Pancreas (tissue), 10 donors: ENCODE results near the gene GPR183. TPM values are rescaled to one million over a fixed set of nuclear protein-coding genes. Genes with fewer than 3 reads are reported as not detected.
A peak's percentile ranks its signal among the peaks of the same experiment; 100 is the strongest.

Source experiments
- ATAC-seq, 4 donors: fragments of 200-7000 bp; cut with Tn5 transposase; one replicate each; pipeline versions ENCODE4 v1.8.0 to v1.9.1; 2020; ENCODE audit warnings: mild to moderate bottlenecking in 4 of 4, moderate library complexity in 4 of 4
- DNase-seq, 6 donors: peaks; one replicate each; pipeline ENCODE4 v3.0.0-alpha.2; 2020
- FAIRE-seq: peaks from 2 replicates; lab custom pipeline; 2012; peaks lifted over from hg19 to GRCh38; lab: Jason Lieb, UNC
- H3K27ac ChIP-seq, 4 donors: fragments of 200-600 bp; sonication (generic); 1 replicate in 3 of 4; 2 replicates in 1 of 4; pipeline versions ENCODE4 v1.5.0 to v1.8.0; 2020
- H3K27me3 ChIP-seq, 4 donors: fragments of 200-600 bp; one replicate each; pipeline ENCODE4 v1.8.0; 2021
- H3K36me3 ChIP-seq, 3 donors: fragments of 200-600 bp; sonication (generic) in 1 of 3; one replicate each; pipeline versions ENCODE4 v1.5.0 to v1.8.0; 2020 to 2021
- H3K4me1 ChIP-seq, 3 donors: fragments of 200-600 bp; one replicate each; pipeline ENCODE4 v1.8.0; 2021
- H3K4me3 ChIP-seq, 4 donors: fragments of 200-600 bp; sonication (generic) in 2 of 4; one replicate each; pipeline versions ENCODE4 v1.5.0 to v1.8.0; 2020 to 2021
- H3K9me3 ChIP-seq, 4 donors: fragments of 200-600 bp; one replicate each; pipeline ENCODE4 v1.8.0; 2021
- CTCF ChIP-seq, 4 donors: fragments of 200-600 bp; sonication (generic) in 3 of 4; IDR thresholded peaks; one replicate each; pipeline versions ENCODE4 v1.5.0 to v1.8.0; 2021; ENCODE audit warnings: antibody characterized with exemption in 4 of 4
- WGBS, 2 donors: extraction: QIAGEN DNeasy Blood & Tissue Kit; methylation state at CpG; one replicate each; pipeline ENCODE4 v1.1.7; 2013; 5-methylcytosine and 5-hydroxymethylcytosine counted together
- intact Hi-C, 3 donors: fragments of 100-400 bp; cut with DNase I; formaldehyde crosslinking; loops; one replicate each; pipeline versions ENCODE4 v1.11.1 to v1.14.2; 2022
- polyA plus RNA-seq, 2 donors: library from polyadenylated mRNA; stranded (reverse); fragments of 200-250 nt; gene quantifications; one replicate each; pipeline ENCODE4 v1.2.3, GENCODE V29; 2013
- total RNA-seq, 6 donors: library from RNA; stranded (reverse); fragmentation: NEBNext Ultra II Directional in 4 of 6; extraction: Animal tissue kit (Norgen Biotek cat#: 25700) in 4 of 6; gene quantifications; one replicate each; pipeline versions ENCODE4 v1.2.1 to v1.2.4, GENCODE V29; 2021 to 2023
- donor health status: healthy with polysubstance abuse.
- donor health status: DM: no; HTN: no; CAD: no; lungs with moderate emphysema.
- donor health status: DM: no; HTN: no; CAD: no.
- donor health status: control.
- donor health status: control.
- donor health status: Bipolar disorder and iron deficiency.
- donor health status: DM: yes; HTN: yes; CAD: no.
- donor health status: DM: no; HTN: no; CAD: no.
- donor health status: DM: no; HTN: no; CAD: no.
- donor health status: DM: yes; HTN: yes; CAD: no.

The GPR183 gene
- 1 to 10 TPM in 3 of 6 donors, under 1 TPM in 3; 0.23 to 3.5 (median 1.1) TPM for total RNA-seq
- polyA plus RNA-seq = 1 to 10 TPM in 1 of 2 donors, under 1 TPM in 1; 0.61 to 1.2 TPM

GRCh38 chr13:99307247-99307646 lies at the start of gene GPR183:
Gene GPR183 (minus strand): TSS chr13:99307399. CDS start chr13:99296145, 11,254 bp downstream.
- no peak for DNase-seq
- peak within 1 kb of the TSS in 1 of 4 donors; percentile 15 for H3K4me3 ChIP-seq
- FAIRE-seq = peak; percentile 92
- WGBS, 2 donors = 29 to 30% methylated on average over 4 of the region's 4 CpGs
- no peaks in the 10 kb centered on the region for H3K9me3 ChIP-seq
- no peaks in the 10 kb centered on the region for H3K36me3 ChIP-seq
- intact Hi-C loops = no loop called here
- H3K4me1 ChIP-seq = no peaks in the 10 kb centered on the region
- peak; percentile 70 to 79 (median 74) for ATAC-seq
- no peaks in the 10 kb centered on the region for H3K27me3 ChIP-seq
- peak within 1 kb of the TSS in 2 of 4 donors; percentile 6 to 35 for H3K27ac ChIP-seq
- no peak for TF ChIP-seq CTCF (IDR thresholded peaks at IDR 0.05)

- WGBS, 2 donors = 82 to 83% methylated on average over 10 of the region's 10 CpGs
- DNase-seq = no peak
These were observed 49.3 kb upstream of the GPR183 start for GRCh38 chr13:99356262-99357091.

GRCh38 chr13:99356012-99356261 lies 48.7 kb upstream of the GPR183 start:
- Histone ChIP-seq H3K36me3 (peaks cover 0 to 5% (median 0%) of the 10 kb centered on the region in 3 donors), H3K4me1 (no peaks in the 10 kb centered on the region), H3K9me3 (no peaks in the 10 kb centered on the region), H3K27ac (peak overlapping the region in 2 of 4 donors; percentile 26 to 55), H3K27me3 (no peaks in the 10 kb centered on the region), H3K4me3 (no peak overlapping the region)
- no peak for ATAC-seq
- no peak for DNase-seq
- no peak for TF ChIP-seq CTCF (IDR thresholded peaks at IDR 0.05)
- FAIRE-seq = no peak
- intact Hi-C loops = no loop called here
- WGBS, 2 donors = 50 to 60% methylated on average over 1 of the region's 1 CpG

More at GRCh38 chr13:99356262-99357091, 49.3 kb upstream of the GPR183 start:
- no peak overlapping the region for H3K4me3 ChIP-seq
- H3K36me3 ChIP-seq = peaks cover 0 to 5% (median 0%) of the 10 kb centered on the region in 3 donors
- H3K4me1 ChIP-seq = no peaks in the 10 kb centered on the region
- intact Hi-C loops = no loop called here
- H3K9me3 ChIP-seq = no peaks in the 10 kb centered on the region
- H3K27me3 ChIP-seq = no peaks in the 10 kb centered on the region
- FAIRE-seq (no peak), ATAC-seq (peak in 3 of 4 donors; percentile 65 to 77 (median 72))
- peak overlapping the region in 2 of 4 donors; percentile 26 to 55 for H3K27ac ChIP-seq
- TF ChIP-seq CTCF (IDR thresholded peaks at IDR 0.05) = no peak

- H3K4me1 ChIP-seq = no peaks in the 10 kb centered on the region
- 92 to 93% methylated on average over 18 of the region's 18 CpGs for WGBS, 2 donors
- peak overlapping the region in 2 of 4 donors; percentile 26 to 55 for H3K27ac ChIP-seq
- no peaks in the 10 kb centered on the region for H3K9me3 ChIP-seq
- ATAC-seq (no peak), DNase-seq (no peak), FAIRE-seq (no peak)
- no peak for TF ChIP-seq CTCF (IDR thresholded peaks at IDR 0.05)
- H3K4me3 ChIP-seq = no peak overlapping the region
- intact Hi-C loops = no loop called here
- no peaks in the 10 kb centered on the region for H3K27me3 ChIP-seq
- H3K36me3 ChIP-seq = peaks cover 0 to 5% (median 0%) of the 10 kb centered on the region in 3 donors
These were observed 48.2 kb upstream of the GPR183 start for GRCh38 chr13:99355267-99356011.
